Kidney (tissue), 14 donors: Measurements from ENCODE around the gene APOL5. TPM values are rescaled to one million over a fixed set of nuclear protein-coding genes. Genes with fewer than 3 reads are reported as not detected.
A peak's percentile ranks its signal among the peaks of the same experiment; 100 is the strongest.
"Not testable (repeated sequence)": the region's sequence is repeated elsewhere in the genome, so short reads cannot be mapped to it uniquely, and the experiment has no call there.

Source experiments
- DNase-seq, 5 donors: peaks; one replicate each; pipeline ENCODE4 v3.0.0-alpha.2; 2013 to 2020
- FAIRE-seq: peaks from 2 replicates; lab custom pipeline; 2012; peaks lifted over from hg19 to GRCh38; lab: Jason Lieb, UNC
- H3K27ac ChIP-seq, 2 donors: one replicate each; pipeline ENCODE4 v1.7.0; 2013; ENCODE audit warnings: low read depth in 2 of 2, low read length in 2 of 2, inconsistent platforms in 1 of 2
- H3K27me3 ChIP-seq: one replicate; pipeline ENCODE4 v1.7.1; 2013; ENCODE audit warnings: low read length, inconsistent platforms; ENCODE audit not compliant: control insufficient read depth, insufficient read depth
- H3K36me3 ChIP-seq, 3 donors: one replicate each; pipeline versions ENCODE4 v1.7.0 to v1.7.1; 2013; ENCODE audit warnings: low read length in 3 of 3, control low read depth in 1 of 3, inconsistent platforms in 1 of 3; ENCODE audit not compliant: insufficient read depth in 3 of 3, control insufficient read depth in 2 of 3
- H3K4me1 ChIP-seq, 3 donors: one replicate each; pipeline versions ENCODE4 v1.7.0 to v1.7.1; 2013; ENCODE audit warnings: low read length in 3 of 3, inconsistent platforms in 1 of 3, low read depth in 1 of 3; ENCODE audit not compliant: control insufficient read depth in 2 of 3, insufficient read depth in 2 of 3
- H3K4me3 ChIP-seq, 3 donors: one replicate each; pipeline versions ENCODE4 v1.7.0 to v1.8.1; 2013; ENCODE audit warnings: low read length in 3 of 3, control low read depth in 1 of 3, inconsistent platforms in 1 of 3
- H3K9ac ChIP-seq, 3 donors: one replicate each; pipeline versions ENCODE4 v1.7.0 to v1.7.1; 2013; ENCODE audit warnings: low read length in 3 of 3, control low read depth in 1 of 3, inconsistent platforms in 1 of 3
- H3K9me3 ChIP-seq, 3 donors: one replicate each; pipeline versions ENCODE4 v1.7.0 to v1.7.1; 2013; ENCODE audit warnings: low read length in 3 of 3, control low read depth in 1 of 3, inconsistent platforms in 1 of 3; ENCODE audit not compliant: control insufficient read depth in 2 of 3, insufficient read depth in 1 of 3
- intact Hi-C: fragments of 100-400 bp; cut with DNase I; formaldehyde crosslinking; loops from one replicate; pipeline ENCODE4 v1.11.1; 2022
- polyA plus RNA-seq: library from polyadenylated mRNA; stranded (reverse); fragments of 350-450 nt; fragmentation: Illumina TruSeq; extraction: RNeasy Lipid Tissue Mini Kit (QIAGEN cat#74804); gene quantifications from one replicate; pipeline ENCODE4 v1.2.3, GENCODE V29; 2014; ENCODE audit warnings: low read depth, low replicate concordance; ENCODE audit not compliant: insufficient read depth
- total RNA-seq: library from RNA; stranded (reverse); fragmentation: NEBNext Ultra II Directional; extraction: Animal tissue kit (Norgen Biotek cat#: 25700); gene quantifications from one replicate; pipeline ENCODE4 v1.2.1, GENCODE V29; 2021
- TF ChIP-seq, protein P1 (sequence below): IDR thresholded peaks from 3 replicates; pipeline ENCODE4 v1.5.1; 2012; ENCODE audit warnings: mild to moderate bottlenecking, moderate library complexity, borderline replicate concordance; ENCODE audit not compliant: insufficient read depth; ENCODE audit errors: extremely low read depth
- donor health status: control.
- donor health status: control.
- donor health status: control.
- donor health status: control.
- donor health status: control.
- donor health status: DM: yes; HTN: yes; CAD: no.
- donor health status: Normal renal cell carcinoma (clear cell type).

APOL5 gene
- total and polyA plus RNA-seq, 2 donors from 2014 or later = not detected

DNA sequence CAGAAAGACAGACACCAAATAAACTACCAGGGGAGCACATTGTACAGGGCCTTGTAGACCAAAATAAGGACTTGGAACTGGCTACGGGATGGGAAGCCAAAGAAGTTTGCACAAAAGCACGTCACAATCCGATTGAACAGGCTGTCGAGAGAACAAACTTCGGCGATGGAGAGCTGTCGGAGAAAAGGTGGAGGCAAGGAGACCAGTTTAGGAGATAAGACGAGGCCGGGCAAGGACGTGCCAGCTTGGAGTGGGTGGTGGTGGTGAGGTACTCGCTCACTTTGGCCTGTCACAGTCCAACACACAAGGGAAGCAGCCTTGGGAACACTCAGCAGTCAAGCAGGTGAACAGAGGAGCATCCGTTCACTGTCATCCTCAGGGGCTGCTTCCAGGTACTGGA lies 19.0 kb downstream of the APOL5 start:
- H3K36me3 ChIP-seq = no peaks in the 10 kb centered on the region
- no peak overlapping the region for H3K4me3 ChIP-seq
- H3K9me3 ChIP-seq = no peaks in the 10 kb centered on the region
- no peak overlapping the region for H3K9ac ChIP-seq
- H3K4me1 ChIP-seq = peaks cover 0 to 2% (median 0%) of the 10 kb centered on the region in 3 donors
- FAIRE-seq = no peak
- no peaks in the 10 kb centered on the region for H3K27me3 ChIP-seq
- intact Hi-C loops = no loop called here
- no peak overlapping the region for H3K27ac ChIP-seq
- DNase-seq = no peak
- TF ChIP-seq, protein P1, sequence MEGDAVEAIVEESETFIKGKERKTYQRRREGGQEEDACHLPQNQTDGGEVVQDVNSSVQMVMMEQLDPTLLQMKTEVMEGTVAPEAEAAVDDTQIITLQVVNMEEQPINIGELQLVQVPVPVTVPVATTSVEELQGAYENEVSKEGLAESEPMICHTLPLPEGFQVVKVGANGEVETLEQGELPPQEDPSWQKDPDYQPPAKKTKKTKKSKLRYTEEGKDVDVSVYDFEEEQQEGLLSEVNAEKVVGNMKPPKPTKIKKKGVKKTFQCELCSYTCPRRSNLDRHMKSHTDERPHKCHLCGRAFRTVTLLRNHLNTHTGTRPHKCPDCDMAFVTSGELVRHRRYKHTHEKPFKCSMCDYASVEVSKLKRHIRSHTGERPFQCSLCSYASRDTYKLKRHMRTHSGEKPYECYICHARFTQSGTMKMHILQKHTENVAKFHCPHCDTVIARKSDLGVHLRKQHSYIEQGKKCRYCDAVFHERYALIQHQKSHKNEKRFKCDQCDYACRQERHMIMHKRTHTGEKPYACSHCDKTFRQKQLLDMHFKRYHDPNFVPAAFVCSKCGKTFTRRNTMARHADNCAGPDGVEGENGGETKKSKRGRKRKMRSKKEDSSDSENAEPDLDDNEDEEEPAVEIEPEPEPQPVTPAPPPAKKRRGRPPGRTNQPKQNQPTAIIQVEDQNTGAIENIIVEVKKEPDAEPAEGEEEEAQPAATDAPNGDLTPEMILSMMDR = no peak

- H3K36me3 ChIP-seq, DNase-seq, intact Hi-C loops, H3K27me3 ChIP-seq, FAIRE-seq, H3K4me1 ChIP-seq, H3K4me3 ChIP-seq, H3K9ac ChIP-seq, H3K27ac ChIP-seq, H3K9me3 ChIP-seq: not testable (repeated sequence)
Observed at GRCh38 chr22:35737886-35738285, 20.2 kb downstream of the APOL5 start.

GRCh38 chr22:35739076-35739930 lies 21.6 kb downstream of the APOL5 start:
- H3K36me3 ChIP-seq = peaks cover 0 to 11% (median 0%) of the 10 kb centered on the region in 3 donors
- intact Hi-C loops = no loop called here
- H3K9ac ChIP-seq = no peak overlapping the region
- TF ChIP-seq, protein P1 = no peak
- DNase-seq (peak in 1 of 5 donors; percentile 26), FAIRE-seq (no peak)
- H3K27me3 ChIP-seq = no peaks in the 10 kb centered on the region
- no peak overlapping the region for H3K27ac ChIP-seq
- H3K4me1 ChIP-seq = peaks cover 0 to 2% (median 0%) of the 10 kb centered on the region in 3 donors
- no peak overlapping the region for H3K4me3 ChIP-seq
- no peaks in the 10 kb centered on the region for H3K9me3 ChIP-seq

- TF ChIP-seq, protein P1 = no peak
- no peak for FAIRE-seq
- no peaks in the 10 kb centered on the region for H3K9me3 ChIP-seq
- no peak for DNase-seq
- intact Hi-C loops = no loop called here
- no peak overlapping the region for H3K9ac ChIP-seq
- H3K27me3 ChIP-seq = no peaks in the 10 kb centered on the region
- no peak overlapping the region for H3K4me3 ChIP-seq
- peaks cover 0 to 11% (median 0%) of the 10 kb centered on the region in 3 donors for H3K36me3 ChIP-seq
- no peak overlapping the region for H3K27ac ChIP-seq
- H3K4me1 ChIP-seq = no peaks in the 10 kb centered on the region
Observed at GRCh38 chr22:35739931-35740380, 22.3 kb downstream of the APOL5 start.
